Activated CD8-positive, alpha-beta memory T cell treated with anti-CD3 and anti-CD28 coated beads for 36 hours (primary cell): ENCODE results near the gene SLC2A10. TPM values are rescaled to one million over a fixed set of nuclear protein-coding genes. Genes with fewer than 3 reads are reported as not detected.
"Not testable (repeated sequence)": the region's sequence is repeated elsewhere in the genome, so short reads cannot be mapped to it uniquely, and the experiment has no call there.

Source experiments
- CTCF ChIA-PET: fragments of 350-600 bp; sonication (Branson Sonifier 250); formaldehyde crosslinking; loops from one replicate; lab custom pipeline; 2021; ENCODE audit warnings: antibody characterized with exemption; lab: Charles Lee
- POLR2A ChIA-PET: fragments of 350-600 bp; sonication (Branson Sonifier 250); formaldehyde crosslinking; loops from one replicate; lab custom pipeline; 2021; ENCODE audit warnings: antibody characterized with exemption; lab: Charles Lee
- total RNA-seq, 2 experiments: library from RNA; stranded (reverse); gene quantifications; one replicate each; pipeline ENCODE4 v1.2.3, GENCODE V29; 2021

Gene SLC2A10
- under 1 TPM in 1 of 2 experiments, not detected in 1; 0.04 TPM for total RNA-seq

GRCh38 chr20:46709459-46710152 is at the start of gene SLC2A10:
TSS of gene SLC2A10 (plus strand) at chr20:46709649. CDS start at chr20:46709737, 88 bp downstream.
- ChIA-PET CTCF (no interaction called here), POLR2A (no interaction called here)

- CTCF ChIA-PET = no interaction called here
- POLR2A ChIA-PET = no interaction called here
These were observed 49.0 kb upstream of the SLC2A10 start for GRCh38 chr20:46660487-46660886.

GRCh38 chr20:46661659-46662058 is 47.8 kb upstream of the SLC2A10 start:
- ChIA-PET CTCF (interaction anchor here (1.0 kb wide), 1 partner anchor 8 kb away, joined by 3 read pairs; no protein-coding TSS in a partner anchor), POLR2A (interaction anchor here (1.4 kb wide), 1 partner anchor 11 kb away, joined by 3 read pairs; no protein-coding TSS in a partner anchor)

GRCh38 chr20:46663531-46663930 is 45.9 kb upstream of the SLC2A10 start:
- POLR2A ChIA-PET = no interaction called here
- CTCF ChIA-PET = no interaction called here

GRCh38 chr20:46665602-46666001 is 43.8 kb upstream of the SLC2A10 start:
- POLR2A ChIA-PET = no interaction called here
- CTCF ChIA-PET = no interaction called here

GRCh38 chr20:46666306-46666705 is 43.1 kb upstream of the SLC2A10 start:
- ChIA-PET CTCF (no interaction called here), POLR2A (no interaction called here)

- ChIA-PET POLR2A (no interaction called here), CTCF (no interaction called here)
These were observed 42.5 kb upstream of the SLC2A10 start for GRCh38 chr20:46666818-46667515.

- CTCF ChIA-PET = no interaction called here
- POLR2A ChIA-PET = no interaction called here
These were observed 39.2 kb upstream of the SLC2A10 start for GRCh38 chr20:46670228-46670584.

- ChIA-PET CTCF (no interaction called here), POLR2A (no interaction called here)
These were observed 38.6 kb upstream of the SLC2A10 start for GRCh38 chr20:46670585-46671584.

- CTCF ChIA-PET = no interaction called here
- POLR2A ChIA-PET = interaction anchor here (1.0 kb wide), 1 partner anchor 10 kb away, joined by 3 read pairs; no protein-coding TSS in a partner anchor
These were observed 37.4 kb upstream of the SLC2A10 start for GRCh38 chr20:46671866-46672542.

GRCh38 chr20:46672543-46673148 is 36.8 kb upstream of the SLC2A10 start:
- ChIA-PET POLR2A (interaction anchor here (1.0 kb wide), 1 partner anchor 11 kb away, joined by 3 read pairs; no protein-coding TSS in a partner anchor), CTCF (no interaction called here)

- ChIA-PET POLR2A (no interaction called here), CTCF (no interaction called here)
These were observed 35.8 kb upstream of the SLC2A10 start for GRCh38 chr20:46673394-46674252.

GRCh38 chr20:46674253-46675083 is 35.0 kb upstream of the SLC2A10 start:
- ChIA-PET POLR2A (interaction anchor here (0.7 kb wide), 1 partner anchor 1424 kb away, joined by 3 read pairs; no protein-coding TSS in a partner anchor), CTCF (no interaction called here)

- CTCF ChIA-PET = not testable (repeated sequence)
These were observed 32.7 kb upstream of the SLC2A10 start for GRCh38 chr20:46676649-46677316.

GRCh38 chr20:46677608-46678007 is 31.8 kb upstream of the SLC2A10 start:
- POLR2A ChIA-PET = no interaction called here
- CTCF ChIA-PET = no interaction called here

More at GRCh38 chr20:46676649-46677316, 32.7 kb upstream of the SLC2A10 start:
- POLR2A ChIA-PET = not testable (repeated sequence)

- CTCF ChIA-PET = no interaction called here
- POLR2A ChIA-PET = no interaction called here
These were observed 30.9 kb upstream of the SLC2A10 start for GRCh38 chr20:46678516-46678915.
